Endothelial cell of umbilical vein (primary cell): ENCODE data around the gene PKNOX2. TPM values are rescaled to one million over a fixed set of nuclear protein-coding genes. Genes with fewer than 3 reads are reported as not detected.

Experiments
- BruUV-seq: library from RNA; stranded (reverse); fragments of 400-500 nt; replicated peaks from 2 replicates; lab custom pipeline; 2021; lab: Mats Ljungman, UMichigan
- CTCF ChIA-PET: fragments of 300-600, 350-600 bp; sonication (Branson Sonifier 250); formaldehyde crosslinking; loops from one replicate; lab custom pipeline; 2021; ENCODE audit warnings: antibody characterized with exemption, inconsistent platforms; lab: Charles Lee
- POLR2A ChIA-PET: fragments of 300-600, 350-600 bp; sonication (Branson Sonifier 250); formaldehyde crosslinking; loops from one replicate; lab custom pipeline; 2021; ENCODE audit warnings: antibody characterized with exemption, inconsistent platforms; lab: Charles Lee
- DNase-seq: peaks from one replicate; pipeline ENCODE4 v3.0.0-alpha.2; 2011; ENCODE audit warnings: low read depth, low spot score
- FAIRE-seq: peaks from 2 replicates; lab custom pipeline; 2011; peaks lifted over from hg19 to GRCh38; lab: Jason Lieb, UNC
- H2AFZ ChIP-seq: 2 replicates; pipeline ENCODE4 v1.6.0; 2012; ENCODE audit warnings: low read depth, low read length, control low read depth, inconsistent platforms
- H3K27ac ChIP-seq: 2 replicates; pipeline ENCODE4 v1.5.1; 2011; ENCODE audit warnings: low read depth, mild to moderate bottlenecking, control low read depth, low read length, moderate library complexity; ENCODE audit not compliant: insufficient read depth
- H3K27me3 ChIP-seq, 2 experiments: 2 replicates each; pipeline versions ENCODE4 v1.6.0 to v1.6.1; 2011; ENCODE audit warnings: low read length in 2 of 2, mixed read lengths in 1 of 2; ENCODE audit not compliant: control insufficient read depth in 2 of 2, insufficient read depth in 2 of 2
- H3K36me3 ChIP-seq, 2 experiments: 2 replicates in 1 of 2; 3 replicates in 1 of 2; pipeline ENCODE4 v1.5.1; 2011; ENCODE audit warnings: low read length in 2 of 2, mild to moderate bottlenecking in 1 of 2, moderate library complexity in 1 of 2; ENCODE audit not compliant: control insufficient read depth in 2 of 2, insufficient read depth in 2 of 2; ENCODE audit errors: extremely low read depth in 1 of 2
- H3K4me1 ChIP-seq: 3 replicates; pipeline ENCODE4 v1.5.1; 2011; ENCODE audit warnings: mild to moderate bottlenecking, low read length; ENCODE audit not compliant: control insufficient read depth, insufficient read depth; ENCODE audit errors: extremely low read depth
- H3K4me2 ChIP-seq: 2 replicates; pipeline ENCODE4 v1.6.1; 2011; ENCODE audit warnings: low read length, control low read depth, mixed read lengths; ENCODE audit not compliant: insufficient read depth
- H3K4me3 ChIP-seq, 3 experiments: fragments of 200-600 bp in 1 of 3; sonication (generic), shearing (Covaris generic) in 1 of 3; replicated peaks in 1 of 3; 2 replicates each; pipeline ENCODE4 v1.5.1; 2011 to 2016; ENCODE audit warnings: control low read depth in 3 of 3, low read length in 3 of 3, mild to moderate bottlenecking in 2 of 3, inconsistent platforms in 1 of 3, low read depth in 1 of 3, moderate library complexity in 1 of 3; ENCODE audit not compliant: insufficient read depth in 1 of 3
- H3K79me2 ChIP-seq: 2 replicates; pipeline ENCODE4 v1.6.0; 2012; ENCODE audit warnings: low read length, inconsistent platforms; ENCODE audit not compliant: control insufficient read depth, insufficient read depth
- H3K9ac ChIP-seq: replicated peaks from 2 replicates; pipeline ENCODE3; 2011; ENCODE audit warnings: low read length, control low read depth; ENCODE audit not compliant: insufficient read depth; ENCODE audit errors: extremely low read depth
- H3K9me1 ChIP-seq: replicated peaks from 3 replicates; pipeline ENCODE4 v1.6.0; 2011; ENCODE audit warnings: mild to moderate bottlenecking, low read length; ENCODE audit not compliant: control insufficient read depth, insufficient read depth; ENCODE audit errors: extremely low read depth
- H3K9me3 ChIP-seq: replicated peaks from 2 replicates; pipeline ENCODE4 v1.5.1; 2012; ENCODE audit warnings: low read length, inconsistent platforms; ENCODE audit not compliant: control insufficient read depth, insufficient read depth
- H4K20me1 ChIP-seq: replicated peaks from 2 replicates; pipeline ENCODE3; 2011; ENCODE audit warnings: mild to moderate bottlenecking, low read length; ENCODE audit not compliant: control insufficient read depth, insufficient read depth; ENCODE audit errors: extremely low read depth
- FOS ChIP-seq: IDR thresholded peaks from 2 replicates; pipeline ENCODE4 v1.6.1; 2011; ENCODE audit warnings: mild to moderate bottlenecking, low read length, moderate library complexity, borderline replicate concordance; ENCODE audit not compliant: insufficient read depth
- GATA2 ChIP-seq: IDR thresholded peaks from 2 replicates; pipeline ENCODE4 v1.7.0; 2011; ENCODE audit warnings: low read depth, mild to moderate bottlenecking, moderate library complexity, mixed read lengths, low read length; ENCODE audit not compliant: insufficient read length, insufficient read depth
- JUN ChIP-seq: IDR thresholded peaks from 2 replicates; pipeline ENCODE4 v1.6.1; 2011; ENCODE audit warnings: borderline replicate concordance, low read depth; ENCODE audit not compliant: insufficient read length, insufficient read depth
- MYC ChIP-seq: IDR thresholded peaks from one replicate; pipeline ENCODE4 v1.6.1; 2011; ENCODE audit warnings: mild to moderate bottlenecking, low read depth, low read length
- POLR2A ChIP-seq: IDR thresholded peaks from 2 replicates; pipeline ENCODE4 v1.6.1; 2012; ENCODE audit warnings: low read depth, mild to moderate bottlenecking, control low read depth, low read length
- POLR2AphosphoS5 ChIP-seq: IDR thresholded peaks from 2 replicates; pipeline ENCODE4 v1.6.1; 2012; ENCODE audit warnings: low read depth, mild to moderate bottlenecking, control low read depth, low read length, moderate library complexity; ENCODE audit not compliant: insufficient read depth
- dilution Hi-C: fragments of 300-500 bp; cut with MboI; formaldehyde crosslinking; loops from one replicate; pipeline ENCODE4 v1.15.0; 2019; ENCODE audit warnings: low sequenced_read_pairs; ENCODE audit not compliant: extremely low pct_ligation_motif_present
- intact Hi-C: fragments of 100-400 bp; cut with micrococcal nuclease; formaldehyde crosslinking; loops from one replicate; pipeline ENCODE4 v1.10.0; 2022
- polyA plus RNA-seq, 4 experiments: library from polyadenylated mRNA; depleted of rRNA in 3 of 4; stranded (reverse) in 3 of 4; unstranded in 1 of 4; fragments of >200 nt; gene quantifications; 2 replicates each; pipeline versions ENCODE4 v1.2.1 to v1.2.3, GENCODE V29; 2011 to 2012; ENCODE audit warnings: missing spikeins in 1 of 4
- total RNA-seq: library from RNA; stranded (reverse); gene quantifications from 2 replicates; pipeline ENCODE4 v1.2.3, GENCODE V29; 2021
- TF ChIP-seq, protein P1 (sequence below), 2 donors: IDR thresholded peaks; 1 replicate in 1 of 2; 2 replicates in 1 of 2; pipeline ENCODE4 v1.5.1; 2011; ENCODE audit warnings: low read length in 2 of 2, mild to moderate bottlenecking in 2 of 2, moderate library complexity in 2 of 2, control low read depth in 1 of 2, inconsistent platforms in 1 of 2, low read depth in 1 of 2; ENCODE audit not compliant: insufficient read depth in 1 of 2; ENCODE audit errors: extremely low read depth in 1 of 2
- TF ChIP-seq, protein P2 (sequence below): IDR thresholded peaks from 2 replicates; pipeline ENCODE4 v1.6.1; 2011; ENCODE audit not compliant: insufficient read depth, insufficient read length

PKNOX2 gene
- total and polyA plus RNA-seq, 2 donors (not counting 3 experiments of a cell fraction or from before 2014, with no cell fraction given): 0.11 to 0.91 TPM

DNA sequence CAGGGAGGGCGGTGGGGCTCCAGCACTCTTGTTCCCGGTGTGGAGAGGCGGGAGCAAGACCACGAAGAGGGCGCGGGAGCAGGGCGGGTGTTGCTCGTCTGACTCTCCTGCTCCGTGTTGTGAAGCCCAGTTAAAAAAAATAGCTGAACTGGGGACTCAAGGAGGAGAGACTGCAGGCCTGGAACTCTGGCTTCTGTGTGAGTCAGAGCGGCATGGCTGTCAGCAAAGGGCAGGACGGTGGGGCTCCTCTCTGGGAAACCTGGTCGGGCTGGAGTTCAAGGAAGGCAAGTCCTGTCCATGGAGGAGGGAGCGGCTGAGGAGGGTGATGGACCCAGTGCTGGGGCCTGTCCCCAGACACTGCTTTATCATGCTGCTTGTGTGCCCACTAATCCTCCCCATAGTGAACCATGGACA, 179.2 kb downstream of the PKNOX2 start:
- H3K9me3 ChIP-seq: no peaks in the 10 kb centered on the region
- dilution Hi-C loops: no loop called here
- H3K27ac ChIP-seq: no peak overlapping the region
- no peak overlapping the region for H3K4me2 ChIP-seq
- TF ChIP-seq POLR2A (no peak), MYC (no peak), FOS (no peak), POLR2AphosphoS5 (no peak), JUN (no peak), GATA2 (no peak)
- TF ChIP-seq, protein P1, sequence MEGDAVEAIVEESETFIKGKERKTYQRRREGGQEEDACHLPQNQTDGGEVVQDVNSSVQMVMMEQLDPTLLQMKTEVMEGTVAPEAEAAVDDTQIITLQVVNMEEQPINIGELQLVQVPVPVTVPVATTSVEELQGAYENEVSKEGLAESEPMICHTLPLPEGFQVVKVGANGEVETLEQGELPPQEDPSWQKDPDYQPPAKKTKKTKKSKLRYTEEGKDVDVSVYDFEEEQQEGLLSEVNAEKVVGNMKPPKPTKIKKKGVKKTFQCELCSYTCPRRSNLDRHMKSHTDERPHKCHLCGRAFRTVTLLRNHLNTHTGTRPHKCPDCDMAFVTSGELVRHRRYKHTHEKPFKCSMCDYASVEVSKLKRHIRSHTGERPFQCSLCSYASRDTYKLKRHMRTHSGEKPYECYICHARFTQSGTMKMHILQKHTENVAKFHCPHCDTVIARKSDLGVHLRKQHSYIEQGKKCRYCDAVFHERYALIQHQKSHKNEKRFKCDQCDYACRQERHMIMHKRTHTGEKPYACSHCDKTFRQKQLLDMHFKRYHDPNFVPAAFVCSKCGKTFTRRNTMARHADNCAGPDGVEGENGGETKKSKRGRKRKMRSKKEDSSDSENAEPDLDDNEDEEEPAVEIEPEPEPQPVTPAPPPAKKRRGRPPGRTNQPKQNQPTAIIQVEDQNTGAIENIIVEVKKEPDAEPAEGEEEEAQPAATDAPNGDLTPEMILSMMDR (IDR thresholded peaks at IDR 0.05; ENCODE audit: extremely low read depth in 1 of 2, insufficient read depth in 1 of 2, low read depth in 1 of 2, low read length in 2 of 2): no peak
- TF ChIP-seq, protein P2, sequence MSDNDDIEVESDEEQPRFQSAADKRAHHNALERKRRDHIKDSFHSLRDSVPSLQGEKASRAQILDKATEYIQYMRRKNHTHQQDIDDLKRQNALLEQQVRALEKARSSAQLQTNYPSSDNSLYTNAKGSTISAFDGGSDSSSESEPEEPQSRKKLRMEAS: no peak
- H2AFZ ChIP-seq: no peak overlapping the region
- H3K4me3 ChIP-seq: no peak overlapping the region
- no peaks in the 10 kb centered on the region for H3K36me3 ChIP-seq
- intact Hi-C loops: loop anchor here (2.0 kb wide), 1 partner anchor 29 kb away; no protein-coding TSS in a partner anchor
- ChIA-PET POLR2A (no interaction called here), CTCF (interaction anchor here (1.1 to 6.9 kb wide), 5 partner anchors 16 to 384 kb away, joined by 3 to 188 read pairs (median 67); partner anchors contain the start of gene PKNOX2)
- H3K79me2 ChIP-seq: no peaks in the 10 kb centered on the region
- H3K9me1 ChIP-seq: no peaks in the 10 kb centered on the region
- H4K20me1 ChIP-seq: no peaks in the 10 kb centered on the region
- no peak for DNase-seq
- no peaks in the 10 kb centered on the region for H3K4me1 ChIP-seq
- H3K27me3 ChIP-seq: peaks cover 1 to 2% of the 10 kb centered on the region in 2 experiments
- no TSS peak for BruUV-seq
- H3K9ac ChIP-seq: no peak overlapping the region
- no peak for FAIRE-seq
